ENCODE results near the gene TLE1. TPM values are rescaled to one million over a fixed set of nuclear protein-coding genes. Genes with fewer than 3 reads are reported as not detected.

Gene TLE1
- total RNA-seq, 1 donor from 2014 or later: 79.4 TPM

- no peak for DNase-seq (ENCODE audit: low spot score)
- H3K9me3 Mint-ChIP-seq (ENCODE audit: unreplicated experiment): no peaks in the 10 kb centered on the region
- no peak for TF ChIP-seq CTCF (IDR thresholded peaks at IDR 0.05; ENCODE audit: unreplicated experiment)
- no peak overlapping the region for H3K27ac Mint-ChIP-seq (ENCODE audit: unreplicated experiment)
- peaks cover 2% of the 10 kb centered on the region for H3K27me3 Mint-ChIP-seq (ENCODE audit: unreplicated experiment)
- H3K4me3 Mint-ChIP-seq (ENCODE audit: unreplicated experiment): no peak overlapping the region
- peaks cover 32% of the 10 kb centered on the region for H3K4me1 Mint-ChIP-seq (ENCODE audit: unreplicated experiment)
- peaks cover 35% of the 10 kb centered on the region for H3K36me3 Mint-ChIP-seq (ENCODE audit: low read depth, unreplicated experiment)
Observed at GRCh38 chr9:81673310-81673709, 16.0 kb downstream of the TLE1 start.

- Mint-ChIP-seq H3K27me3 (ENCODE audit: unreplicated experiment) (peaks cover 2% of the 10 kb centered on the region), H3K4me1 (ENCODE audit: unreplicated experiment) (peaks cover 32% of the 10 kb centered on the region), H3K27ac (ENCODE audit: unreplicated experiment) (no peak overlapping the region), H3K36me3 (ENCODE audit: low read depth, unreplicated experiment) (peaks cover 35% of the 10 kb centered on the region), H3K4me3 (ENCODE audit: unreplicated experiment) (peak overlapping the region; percentile 4), H3K9me3 (ENCODE audit: unreplicated experiment) (no peaks in the 10 kb centered on the region)
- DNase-seq (ENCODE audit: low spot score): no peak
- no peak for TF ChIP-seq CTCF (IDR thresholded peaks at IDR 0.05; ENCODE audit: unreplicated experiment)
Observed at GRCh38 chr9:81671880-81672280, 17.5 kb downstream of the TLE1 start.

DNA sequence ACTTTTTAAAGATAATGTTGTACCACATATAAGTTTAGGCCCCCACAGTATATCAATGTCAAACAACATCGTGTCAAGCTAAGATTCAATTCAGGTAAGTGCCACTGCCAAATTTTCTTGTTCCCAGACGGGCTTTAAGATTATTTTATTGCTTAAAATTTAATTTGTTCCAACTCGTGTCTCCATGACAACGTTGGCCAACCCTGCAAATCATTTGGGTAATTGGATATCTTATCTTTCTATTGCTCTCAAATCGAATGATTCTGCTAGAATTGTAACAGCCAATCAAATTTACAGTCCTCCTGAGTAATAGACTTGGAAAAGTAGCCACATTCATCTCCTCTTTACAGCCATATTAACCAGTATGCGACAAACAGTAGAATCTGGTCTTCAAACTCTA lies 19.5 kb downstream of the TLE1 start:
- peaks cover 35% of the 10 kb centered on the region for H3K36me3 Mint-ChIP-seq (ENCODE audit: low read depth, unreplicated experiment)
- no peak for TF ChIP-seq CTCF (IDR thresholded peaks at IDR 0.05; ENCODE audit: unreplicated experiment)
- no peak overlapping the region for H3K27ac Mint-ChIP-seq (ENCODE audit: unreplicated experiment)
- no peaks in the 10 kb centered on the region for H3K27me3 Mint-ChIP-seq (ENCODE audit: unreplicated experiment)
- H3K9me3 Mint-ChIP-seq (ENCODE audit: unreplicated experiment): no peaks in the 10 kb centered on the region
- DNase-seq (ENCODE audit: low spot score): no peak
- H3K4me1 Mint-ChIP-seq (ENCODE audit: unreplicated experiment): peaks cover 33% of the 10 kb centered on the region
- H3K4me3 Mint-ChIP-seq (ENCODE audit: unreplicated experiment): no peak overlapping the region

DNA sequence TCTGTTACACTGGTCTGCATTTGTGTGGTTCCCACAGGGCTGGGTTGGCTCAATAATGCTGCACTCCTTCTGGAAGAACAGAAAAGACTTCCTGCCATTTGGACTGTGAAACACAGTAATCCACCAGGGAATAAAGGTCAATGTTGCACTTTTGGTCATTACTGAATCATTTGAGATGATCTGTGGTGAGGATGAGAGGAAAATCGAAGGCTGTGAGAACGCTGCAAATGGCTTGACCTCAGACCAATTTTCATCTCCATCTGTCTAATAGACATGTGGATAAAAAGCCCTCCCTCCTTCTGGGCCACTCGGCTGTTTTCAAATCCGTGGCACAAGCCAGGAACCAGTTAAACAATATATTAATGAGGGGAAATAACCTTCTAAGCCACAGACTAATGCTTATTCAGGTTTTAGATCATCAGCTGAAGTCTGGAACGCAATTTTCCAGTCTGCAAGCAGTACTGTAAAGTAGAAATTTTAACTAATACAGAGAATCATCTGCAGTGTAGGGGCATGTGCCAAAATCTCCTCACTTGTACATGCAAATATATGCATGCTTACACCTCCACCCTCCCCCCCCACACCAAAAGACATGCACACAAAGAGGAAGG lies 20.2 kb downstream of the TLE1 start:
- DNase-seq (ENCODE audit: low spot score): no peak
- Mint-ChIP-seq H3K36me3 (ENCODE audit: low read depth, unreplicated experiment) (peaks cover 33% of the 10 kb centered on the region), H3K9me3 (ENCODE audit: unreplicated experiment) (no peaks in the 10 kb centered on the region), H3K27ac (ENCODE audit: unreplicated experiment) (no peak overlapping the region), H3K4me3 (ENCODE audit: unreplicated experiment) (no peak overlapping the region), H3K4me1 (ENCODE audit: unreplicated experiment) (peaks cover 36% of the 10 kb centered on the region), H3K27me3 (ENCODE audit: unreplicated experiment) (no peaks in the 10 kb centered on the region)
- no peak for TF ChIP-seq CTCF (IDR thresholded peaks at IDR 0.05; ENCODE audit: unreplicated experiment)

DNA sequence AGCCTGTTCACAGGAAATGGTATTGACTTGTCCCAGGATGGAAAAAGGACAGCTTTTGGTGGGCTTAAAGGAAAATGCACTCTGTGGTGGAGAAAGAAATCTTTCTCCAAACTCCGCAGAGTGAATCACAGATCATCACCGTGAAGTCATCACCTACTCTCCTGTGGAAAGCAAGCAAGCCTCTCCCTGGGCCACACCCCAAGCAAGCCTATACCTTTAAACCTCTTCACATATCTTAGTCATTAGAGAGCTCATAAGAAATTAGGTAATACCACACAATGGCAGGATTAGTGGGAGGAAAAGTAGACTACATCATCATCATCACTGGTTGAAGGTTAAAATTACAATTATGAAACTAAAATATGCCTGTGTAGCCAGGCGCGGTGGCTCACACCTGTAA lies 23.2 kb downstream of the TLE1 start:
- Mint-ChIP-seq H3K36me3 (ENCODE audit: low read depth, unreplicated experiment) (peaks cover 29% of the 10 kb centered on the region), H3K9me3 (ENCODE audit: unreplicated experiment) (no peaks in the 10 kb centered on the region), H3K27ac (ENCODE audit: unreplicated experiment) (no peak overlapping the region), H3K4me3 (ENCODE audit: unreplicated experiment) (no peak overlapping the region), H3K4me1 (ENCODE audit: unreplicated experiment) (peaks cover 37% of the 10 kb centered on the region), H3K27me3 (ENCODE audit: unreplicated experiment) (no peaks in the 10 kb centered on the region)
- TF ChIP-seq CTCF (IDR thresholded peaks at IDR 0.05; ENCODE audit: unreplicated experiment): no peak
- DNase-seq (ENCODE audit: low spot score): no peak

All from endothelial cell (in vitro differentiated cells).